ENCODE measurements around the gene PPP3R1. TPM values are rescaled to one million over a fixed set of nuclear protein-coding genes. Genes with fewer than 3 reads are reported as not detected.

PPP3R1 gene
- total and polyA plus RNA-seq, 2 donors (not counting 3 experiments of a cell fraction or from before 2014, with no cell fraction given): 8.4 to 62.2 TPM

- Histone ChIP-seq H3K9ac (replicated peaks; ENCODE audit: extremely low read depth, insufficient read depth, low read length) (peak overlapping the region; percentile 27), H3K4me1 (ENCODE audit: control insufficient read depth, extremely low read depth, insufficient read depth, low read length) (peaks cover 40% of the 10 kb centered on the region), H3K9me3 (replicated peaks; ENCODE audit: control insufficient read depth, insufficient read depth, low read length) (no peaks in the 10 kb centered on the region), H3K27me3 (ENCODE audit: control insufficient read depth in 2 of 2, insufficient read depth in 2 of 2, low read length in 2 of 2) (no peaks in the 10 kb centered on the region), H4K20me1 (replicated peaks; ENCODE audit: control insufficient read depth, extremely low read depth, insufficient read depth, low read length) (peaks cover 42% of the 10 kb centered on the region), H3K79me2 (ENCODE audit: control insufficient read depth, insufficient read depth, low read length) (peaks cover 100% of the 10 kb centered on the region), H3K27ac (ENCODE audit: insufficient read depth, low read depth, low read length) (peak overlapping the region; percentile 40), H3K9me1 (replicated peaks; ENCODE audit: control insufficient read depth, extremely low read depth, insufficient read depth, low read length) (no peaks in the 10 kb centered on the region), H3K4me3 (replicated peaks in 1 of 3; ENCODE audit: insufficient read depth in 1 of 3, low read depth in 1 of 3, low read length in 3 of 3) (peak overlapping the region in 1 of 3 experiments; percentile 25), H2AFZ (ENCODE audit: low read depth, low read length) (no peak overlapping the region), H3K36me3 (ENCODE audit: control insufficient read depth in 2 of 2, extremely low read depth in 1 of 2, insufficient read depth in 2 of 2, low read length in 2 of 2) (peaks cover 0 to 2% of the 10 kb centered on the region in 2 experiments), H3K4me2 (ENCODE audit: insufficient read depth, low read length) (peak overlapping the region; percentile 82)
- no peak for FAIRE-seq
- no TSS peak for BruUV-seq (replicated peaks)
- intact Hi-C loops (cut with micrococcal nuclease) (loop anchor here (1.0 kb wide), 1 partner anchor 12 kb away; no protein-coding TSS in a partner anchor), dilution Hi-C loops (cut with MboI; ENCODE audit: extremely low pct_ligation_motif_present, low sequenced_read_pairs) (no loop called here)
- ChIA-PET CTCF (interaction anchor here (0.7 to 2.1 kb wide), 6 partner anchors 9 to 53 kb away, joined by 3 to 21 read pairs (median 3); no protein-coding TSS in a partner anchor), POLR2A (no interaction called here)
- peak; percentile 44 for DNase-seq (ENCODE audit: low read depth, low spot score)
- TF ChIP-seq FOS (IDR thresholded peaks at IDR 0.05; ENCODE audit: borderline replicate concordance, insufficient read depth, low read length): peak; percentile 40
- TF ChIP-seq MAX (IDR thresholded peaks at IDR 0.05; ENCODE audit: insufficient read depth, insufficient read length): no peak
These were observed 13.1 kb downstream of the PPP3R1 start for GRCh38 chr2:68238955-68239822.

GRCh38 chr2:68237976-68238580 is 14.3 kb downstream of the PPP3R1 start:
- CTCF ChIA-PET: interaction anchor here (0.9 to 3.0 kb wide), 5 partner anchors 10 to 45 kb away, joined by 3 to 20 read pairs (median 3); no protein-coding TSS in a partner anchor
- Histone ChIP-seq H3K36me3 (ENCODE audit: control insufficient read depth in 2 of 2, extremely low read depth in 1 of 2, insufficient read depth in 2 of 2, low read length in 2 of 2) (peaks cover 0 to 2% of the 10 kb centered on the region in 2 experiments), H3K4me3 (replicated peaks in 1 of 3; ENCODE audit: insufficient read depth in 1 of 3, low read depth in 1 of 3, low read length in 3 of 3) (no peak overlapping the region), H3K27ac (ENCODE audit: insufficient read depth, low read depth, low read length) (peak overlapping the region; percentile 40), H2AFZ (ENCODE audit: low read depth, low read length) (no peak overlapping the region), H3K9ac (replicated peaks; ENCODE audit: extremely low read depth, insufficient read depth, low read length) (peak overlapping the region; percentile 2), H3K4me2 (ENCODE audit: insufficient read depth, low read length) (peak overlapping the region; percentile 82), H4K20me1 (replicated peaks; ENCODE audit: control insufficient read depth, extremely low read depth, insufficient read depth, low read length) (peaks cover 39% of the 10 kb centered on the region), H3K79me2 (ENCODE audit: control insufficient read depth, insufficient read depth, low read length) (peaks cover 100% of the 10 kb centered on the region), H3K9me1 (replicated peaks; ENCODE audit: control insufficient read depth, extremely low read depth, insufficient read depth, low read length) (no peaks in the 10 kb centered on the region), H3K9me3 (replicated peaks; ENCODE audit: control insufficient read depth, insufficient read depth, low read length) (no peaks in the 10 kb centered on the region), H3K27me3 (ENCODE audit: control insufficient read depth in 2 of 2, insufficient read depth in 2 of 2, low read length in 2 of 2) (no peaks in the 10 kb centered on the region), H3K4me1 (ENCODE audit: control insufficient read depth, extremely low read depth, insufficient read depth, low read length) (peaks cover 40% of the 10 kb centered on the region)
- POLR2A ChIA-PET: no interaction called here
- DNase-seq (ENCODE audit: low read depth, low spot score) (peak; percentile 29), FAIRE-seq (no peak)
- intact Hi-C loops (cut with micrococcal nuclease): no loop called here
- TF ChIP-seq EZH2 (IDR thresholded peaks at IDR 0.05; ENCODE audit: borderline replicate concordance, low read depth, low read length, severe bottlenecking) (no peak), MYC (IDR thresholded peaks at IDR 0.05; ENCODE audit: low read depth, low read length) (no peak), POLR2A (IDR thresholded peaks at IDR 0.05; ENCODE audit: low read depth, low read length) (no peak), CTCF (IDR thresholded peaks at IDR 0.05; ENCODE audit: extremely low read depth in 1 of 2, insufficient read depth in 1 of 2, low read depth in 1 of 2, low read length in 2 of 2) (no peak), MAX (IDR thresholded peaks at IDR 0.05; ENCODE audit: insufficient read depth, insufficient read length) (no peak), POLR2AphosphoS5 (IDR thresholded peaks at IDR 0.05; ENCODE audit: insufficient read depth, low read depth, low read length) (no peak), JUN (IDR thresholded peaks at IDR 0.05; ENCODE audit: borderline replicate concordance, insufficient read depth, insufficient read length, low read depth) (no peak), FOS (IDR thresholded peaks at IDR 0.05; ENCODE audit: borderline replicate concordance, insufficient read depth, low read length) (no peak), GATA2 (IDR thresholded peaks at IDR 0.05; ENCODE audit: insufficient read depth, insufficient read length, low read depth, low read length) (no peak)
- dilution Hi-C loops (cut with MboI; ENCODE audit: extremely low pct_ligation_motif_present, low sequenced_read_pairs): no loop called here
- BruUV-seq (replicated peaks): no TSS peak

Data from endothelial cell of umbilical vein (primary cell).